Renal pelvis (tissue), 4 donors: ENCODE data around the gene TAS1R3. TPM values are rescaled to one million over a fixed set of nuclear protein-coding genes. Genes with fewer than 3 reads are reported as not detected.

Experiments used
- DNase-seq: peaks from one replicate; pipeline ENCODE4 v3.0.0-alpha.2; 2013
- polyA plus RNA-seq, 3 donors: library from polyadenylated mRNA; unstranded; fragments of 120-200 nt; gene quantifications; one replicate each; pipeline ENCODE4 v1.2.1, GENCODE V29; 2013; ENCODE audit not compliant: insufficient read length in 3 of 3

The TAS1R3 gene
- polyA plus RNA-seq, 3 donors, result 0.39 to 0.57 (median 0.49) TPM

DNA sequence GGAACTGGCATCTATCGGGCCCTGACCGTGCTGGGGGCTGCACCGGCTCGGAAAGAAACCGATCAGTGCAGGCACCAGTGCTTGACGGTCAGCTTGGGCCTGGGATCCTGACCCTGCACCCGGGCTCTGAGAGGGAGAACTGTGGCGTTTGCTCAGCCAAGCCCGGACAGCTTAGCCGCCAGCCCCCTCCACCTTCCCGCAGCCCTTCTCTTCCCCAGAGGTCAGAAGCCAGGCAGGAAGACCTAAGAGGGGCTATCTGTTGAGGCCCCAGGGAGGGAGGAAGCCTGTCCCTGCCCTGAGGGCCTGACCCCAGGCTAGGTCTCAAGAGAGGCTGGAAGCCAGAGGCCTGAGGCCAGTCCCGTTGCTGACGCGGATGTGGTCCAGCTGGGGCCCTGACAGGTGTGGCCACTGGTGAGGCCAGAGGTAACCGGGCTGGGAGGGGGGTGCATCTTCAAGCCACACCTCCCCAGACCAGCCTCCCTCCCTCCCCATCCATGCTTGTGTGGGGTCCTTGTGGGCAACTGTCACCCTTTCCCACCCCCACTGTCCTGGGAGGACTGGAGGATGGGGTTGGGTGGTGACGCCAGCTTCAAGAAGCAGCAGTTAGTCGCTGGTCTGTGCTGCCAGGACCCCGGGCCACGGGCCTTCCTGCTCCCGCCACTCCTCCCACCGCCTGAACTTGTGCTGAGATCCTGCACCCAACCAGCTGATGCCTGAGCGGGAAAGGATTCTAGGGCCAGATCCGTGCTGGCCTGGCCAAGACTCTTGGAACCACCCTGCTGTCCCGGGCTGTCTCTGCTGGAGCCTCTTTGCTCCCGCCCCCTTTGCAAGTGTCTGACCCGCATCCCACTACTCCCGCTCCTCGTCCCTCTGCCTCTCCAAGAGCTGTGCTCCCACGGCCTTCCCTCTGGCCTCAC, 20.7 kb downstream of the TAS1R3 start:
- DNase-seq, result no peak

DNA sequence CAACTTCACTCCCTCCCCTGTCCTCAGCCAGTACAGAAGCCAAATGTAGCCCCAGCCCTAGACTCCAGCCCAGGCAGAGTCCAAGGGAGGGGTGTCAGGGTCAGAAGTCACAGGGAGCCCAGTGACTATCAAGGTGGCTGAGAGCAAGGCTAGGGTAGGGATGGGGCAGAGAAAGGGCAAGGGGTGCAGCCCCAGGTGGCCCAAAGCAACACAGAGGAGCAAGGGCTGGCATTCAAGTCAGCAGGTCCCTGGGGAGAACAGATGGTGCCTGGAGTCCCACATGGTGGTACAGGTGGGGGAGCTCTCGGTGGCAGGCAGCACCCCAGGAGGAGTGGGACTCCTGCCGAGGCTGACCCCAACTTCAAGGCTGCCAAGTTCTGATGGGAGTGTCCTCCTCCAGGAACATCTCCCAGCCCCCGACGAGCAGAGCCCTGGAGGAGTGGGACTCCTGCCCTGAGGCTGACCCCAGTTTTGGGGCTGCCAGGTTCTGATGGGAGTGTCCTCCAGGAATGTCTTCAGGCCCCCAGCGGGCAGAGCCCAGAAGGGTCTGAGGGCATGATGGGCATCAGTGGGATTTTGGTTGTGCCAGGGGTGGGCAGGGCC, 21.8 kb downstream of the TAS1R3 start:
- DNase-seq, result no peak

DNA sequence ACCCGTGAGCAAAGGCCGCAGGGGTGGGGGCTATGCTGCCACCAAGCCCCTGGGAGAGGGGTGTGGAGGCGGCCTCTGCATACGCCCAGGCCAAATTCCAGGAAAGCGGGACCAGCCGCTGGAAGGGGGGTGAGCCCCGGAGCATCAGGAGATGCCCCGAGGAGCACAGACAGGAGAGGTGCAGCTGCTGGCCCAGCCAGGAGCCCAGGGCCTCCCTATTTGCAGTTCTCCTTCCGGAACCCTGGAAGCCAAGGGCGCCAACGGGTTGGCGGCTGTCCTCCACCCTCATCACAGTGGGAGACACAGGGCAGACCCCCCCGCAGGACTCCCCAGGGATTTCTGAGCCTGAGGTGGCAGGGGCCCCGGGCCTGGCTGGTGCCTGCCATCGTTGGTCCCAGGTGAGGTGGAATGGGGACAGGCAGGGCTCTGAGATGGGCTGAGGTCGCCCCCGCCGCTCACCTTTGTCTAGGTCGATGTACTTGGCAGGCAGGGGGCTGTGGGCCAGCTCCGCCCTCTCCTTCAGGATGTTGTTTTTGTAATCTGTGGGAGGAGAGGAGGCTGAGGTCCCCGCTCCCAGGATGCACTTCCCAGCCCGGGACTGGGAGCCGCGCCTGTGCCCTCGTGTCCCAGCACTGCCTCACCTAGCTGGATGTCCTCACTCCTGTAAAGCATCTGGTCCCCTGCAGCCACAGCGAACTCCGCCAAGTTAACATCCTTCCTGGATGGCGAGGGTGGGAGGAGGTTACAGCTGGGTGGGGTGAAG, 22.5 kb downstream of the TAS1R3 start:
- no peak for DNase-seq

DNA sequence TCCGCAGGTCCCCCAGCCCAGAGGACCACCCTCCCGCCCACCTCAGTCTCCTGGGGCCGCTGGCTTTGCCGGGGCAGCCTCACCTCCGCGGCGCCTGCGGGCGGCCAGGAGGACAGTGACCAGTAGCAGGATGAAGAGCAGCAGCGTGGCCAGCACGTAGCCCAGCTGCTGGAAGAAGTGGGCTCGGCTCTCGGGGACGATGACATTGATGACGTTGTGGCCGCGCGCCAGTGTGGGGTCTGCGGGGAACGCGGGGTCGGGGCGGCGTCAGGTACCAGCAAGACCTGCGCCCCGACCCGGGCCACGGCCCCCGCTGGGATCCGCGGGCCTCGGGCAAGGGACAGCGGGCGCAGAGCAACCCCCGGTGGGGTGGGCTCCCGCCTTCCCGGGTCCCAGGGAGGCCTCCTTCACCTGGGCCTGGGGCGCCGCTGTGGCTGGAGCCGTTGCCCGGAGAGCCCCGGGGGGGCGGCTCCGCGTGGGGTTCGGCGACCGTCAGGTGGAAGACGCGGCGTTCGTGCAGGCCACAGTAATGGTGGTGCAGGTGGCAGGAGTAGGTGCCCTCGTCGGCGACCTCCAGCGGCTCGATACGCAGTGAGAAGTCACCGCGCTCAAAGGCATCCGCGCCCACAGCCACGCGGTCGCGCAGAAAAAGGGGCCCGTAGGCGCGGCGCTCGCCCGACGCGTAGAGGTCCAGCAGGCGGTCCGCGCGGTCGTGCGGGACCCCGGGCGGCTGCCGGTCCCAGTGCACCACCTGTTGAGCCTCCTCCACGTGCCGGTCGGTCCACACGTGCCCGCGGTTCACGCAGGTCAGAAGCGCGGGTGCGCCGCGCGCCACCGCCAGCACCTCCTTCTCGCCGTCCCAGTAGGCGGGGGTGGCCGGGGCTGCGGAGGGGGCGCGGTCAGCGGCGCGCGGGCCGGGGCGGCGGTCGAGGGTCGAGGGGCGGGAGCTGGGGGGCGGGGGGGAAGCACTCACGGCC, 23.5 kb downstream of the TAS1R3 start:
- no peak for DNase-seq

DNA sequence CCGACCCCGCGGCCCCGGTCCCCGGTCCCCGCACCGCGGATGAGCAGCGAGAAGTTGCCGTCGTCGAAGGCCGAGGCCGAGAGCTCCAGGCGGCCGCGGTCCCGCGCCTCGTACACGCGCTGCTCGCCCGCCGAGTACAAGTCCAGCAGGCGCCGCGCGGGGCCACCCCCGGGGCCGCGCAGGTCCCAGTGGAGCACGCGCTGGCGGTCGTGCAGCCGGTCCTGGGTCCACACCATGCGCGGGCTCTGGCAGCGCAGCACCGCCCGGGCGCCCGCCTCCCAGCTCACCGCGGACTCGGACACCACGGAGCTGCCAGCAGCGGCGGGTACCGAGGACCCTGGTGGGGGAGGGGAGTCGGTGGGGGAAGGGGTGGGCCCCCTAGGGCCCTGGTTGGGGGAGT, 24.3 kb downstream of the TAS1R3 start:
- DNase-seq, result no peak

DNA sequence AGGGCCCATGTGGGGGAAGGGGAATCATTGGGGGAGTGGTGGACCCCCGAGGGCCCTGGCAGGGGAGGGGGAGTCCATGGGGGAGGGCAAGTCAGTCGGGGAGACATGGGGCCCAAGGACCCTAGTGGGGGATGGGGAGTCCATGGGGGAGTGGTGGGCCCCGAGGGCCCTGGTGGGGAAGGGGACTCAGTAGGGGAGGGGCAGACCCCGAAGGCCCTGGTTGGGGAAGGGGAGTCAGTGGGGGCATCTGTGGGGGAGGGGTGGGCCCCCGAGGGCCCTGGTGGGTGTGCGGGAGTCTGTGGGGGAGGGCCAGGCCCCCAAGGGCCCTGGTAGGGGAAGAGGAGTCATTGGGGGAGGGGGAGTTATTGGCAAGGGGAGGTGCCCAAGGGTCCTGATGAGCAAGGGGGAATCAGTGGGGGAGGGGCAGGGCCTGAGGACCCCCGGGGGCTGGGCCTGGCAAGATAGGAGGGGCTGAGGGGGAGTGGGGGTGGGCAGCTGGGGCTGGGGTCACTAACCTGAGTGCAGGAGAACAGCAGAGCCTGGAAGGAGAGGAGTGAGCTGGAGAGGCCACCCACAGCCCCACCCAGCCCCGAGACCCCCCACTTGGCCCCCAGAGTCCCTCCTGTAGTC, 25.2 kb downstream of the TAS1R3 start:
- no peak for DNase-seq

DNA sequence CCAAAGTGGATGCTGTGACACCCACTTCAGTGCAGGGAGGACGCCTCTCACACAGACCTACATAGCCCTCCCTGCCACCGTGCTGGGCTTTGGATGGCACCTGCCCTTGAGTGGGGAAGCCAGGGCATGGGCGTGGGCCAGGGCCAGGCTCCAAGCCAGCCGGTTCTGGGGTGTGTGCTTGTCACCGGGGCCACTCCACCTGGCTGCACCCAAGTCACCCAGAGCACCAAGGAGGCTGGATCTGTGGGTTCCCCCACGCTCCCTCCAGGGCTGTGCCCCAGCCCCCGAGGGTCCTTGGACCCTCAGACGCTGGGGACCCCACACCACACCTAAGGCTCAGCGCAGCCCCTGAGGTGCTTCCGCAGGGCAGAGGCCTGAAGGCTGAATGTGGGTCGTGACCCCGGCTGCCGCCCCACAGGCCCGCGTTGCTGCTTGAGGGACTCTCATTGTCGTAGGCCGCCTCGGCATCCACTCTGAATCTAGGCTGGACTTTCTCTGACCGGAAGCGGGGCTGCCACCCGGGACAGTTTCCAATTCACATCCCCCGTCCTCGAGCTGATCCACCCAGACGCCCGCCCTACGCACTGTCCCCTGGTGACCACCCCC, 25.8 kb downstream of the TAS1R3 start:
- no peak for DNase-seq

DNA sequence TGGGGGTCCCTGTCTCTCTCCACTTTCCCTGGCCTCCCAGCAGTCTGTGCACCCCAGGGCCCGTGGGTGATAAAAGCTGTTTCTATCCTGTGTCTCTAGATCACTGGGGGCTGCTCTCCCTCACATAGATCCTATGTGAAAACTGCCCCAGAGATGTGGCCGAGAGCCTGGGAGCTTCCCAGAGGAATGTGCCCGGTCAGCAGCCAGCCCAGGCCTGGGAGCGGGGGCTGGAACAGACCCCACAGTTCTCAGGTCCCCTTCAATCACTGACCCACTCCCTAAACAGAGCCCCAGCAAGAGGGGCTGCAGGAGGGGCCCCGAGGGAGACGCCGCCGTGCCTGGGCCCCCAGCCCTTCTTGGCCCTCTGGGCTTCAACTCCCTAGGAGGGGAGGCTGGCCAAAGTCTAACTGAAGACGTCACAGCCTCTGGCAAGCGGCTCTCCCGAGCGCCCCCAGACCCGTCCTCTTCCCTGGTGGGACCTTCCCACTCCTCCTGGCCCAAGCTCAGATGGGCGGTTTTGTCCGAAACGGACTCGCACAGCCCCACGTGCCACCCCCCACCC, 26.9 kb downstream of the TAS1R3 start:
- DNase-seq, result no peak

DNA sequence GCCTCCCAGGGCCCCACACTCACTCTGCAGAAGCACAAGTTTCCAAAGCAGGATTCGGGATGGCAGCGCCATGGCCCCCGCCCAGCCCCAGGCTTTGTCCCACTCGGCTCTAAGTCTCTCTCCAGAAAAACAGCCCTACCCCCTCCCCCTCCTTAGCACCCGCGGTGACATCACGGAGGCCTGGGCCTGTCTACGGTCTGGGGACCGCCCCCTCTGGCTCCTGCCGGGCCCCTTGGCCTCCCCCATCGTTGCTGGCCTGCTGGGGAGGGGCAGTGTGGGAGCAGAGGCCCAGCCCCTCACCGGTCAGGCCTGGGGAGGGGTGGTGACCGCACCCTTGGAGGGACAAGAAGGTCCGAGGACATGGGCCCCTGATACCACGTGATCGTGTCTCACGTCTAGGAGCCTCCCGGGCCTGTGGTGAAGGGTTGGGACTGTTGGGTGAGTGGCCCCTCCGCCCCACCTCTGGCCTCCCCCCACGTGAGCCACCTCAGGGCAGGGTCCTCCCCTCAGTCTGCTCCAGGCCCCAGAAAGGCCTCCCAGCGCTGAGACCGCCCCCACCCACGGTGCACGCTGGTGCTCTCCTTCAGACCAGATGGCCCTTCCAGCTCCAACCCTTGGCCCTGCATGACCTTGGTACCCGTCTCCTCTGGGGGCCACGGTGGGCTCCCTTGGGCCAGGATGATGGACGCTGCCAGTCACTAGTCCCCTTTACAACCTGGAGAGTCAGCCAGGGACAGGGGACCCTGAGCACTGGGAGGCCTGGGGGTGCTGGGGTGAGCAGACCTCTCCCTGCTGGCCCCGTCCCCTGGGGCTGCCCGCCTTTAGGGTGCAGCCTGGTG, 27.6 kb downstream of the TAS1R3 start, which contains the start of gene MXRA8:
Gene MXRA8 (minus strand): TSS at position 123 of the 839 bp plus-strand sequence. CDS start 51 bp downstream, at position 72.
- peak; percentile 72 for DNase-seq

DNA sequence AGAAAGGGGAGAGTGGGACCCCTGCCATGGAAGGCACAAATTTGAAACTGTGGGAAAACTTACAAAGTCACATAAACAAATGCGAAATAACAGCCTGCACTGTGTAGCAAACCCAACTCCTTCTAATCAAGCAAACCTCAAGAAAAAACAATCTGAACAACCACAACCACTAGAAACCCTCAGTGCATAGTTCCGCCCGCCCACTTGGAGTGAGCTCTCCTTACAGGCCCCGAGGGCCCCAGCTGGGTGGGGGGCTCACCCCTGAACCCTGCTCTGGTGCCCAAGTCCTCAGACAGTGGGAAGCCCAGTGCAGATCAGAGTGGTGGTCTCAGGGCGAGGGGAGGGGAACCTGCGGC, 28.2 kb downstream of the TAS1R3 start:
- no peak for DNase-seq

DNA sequence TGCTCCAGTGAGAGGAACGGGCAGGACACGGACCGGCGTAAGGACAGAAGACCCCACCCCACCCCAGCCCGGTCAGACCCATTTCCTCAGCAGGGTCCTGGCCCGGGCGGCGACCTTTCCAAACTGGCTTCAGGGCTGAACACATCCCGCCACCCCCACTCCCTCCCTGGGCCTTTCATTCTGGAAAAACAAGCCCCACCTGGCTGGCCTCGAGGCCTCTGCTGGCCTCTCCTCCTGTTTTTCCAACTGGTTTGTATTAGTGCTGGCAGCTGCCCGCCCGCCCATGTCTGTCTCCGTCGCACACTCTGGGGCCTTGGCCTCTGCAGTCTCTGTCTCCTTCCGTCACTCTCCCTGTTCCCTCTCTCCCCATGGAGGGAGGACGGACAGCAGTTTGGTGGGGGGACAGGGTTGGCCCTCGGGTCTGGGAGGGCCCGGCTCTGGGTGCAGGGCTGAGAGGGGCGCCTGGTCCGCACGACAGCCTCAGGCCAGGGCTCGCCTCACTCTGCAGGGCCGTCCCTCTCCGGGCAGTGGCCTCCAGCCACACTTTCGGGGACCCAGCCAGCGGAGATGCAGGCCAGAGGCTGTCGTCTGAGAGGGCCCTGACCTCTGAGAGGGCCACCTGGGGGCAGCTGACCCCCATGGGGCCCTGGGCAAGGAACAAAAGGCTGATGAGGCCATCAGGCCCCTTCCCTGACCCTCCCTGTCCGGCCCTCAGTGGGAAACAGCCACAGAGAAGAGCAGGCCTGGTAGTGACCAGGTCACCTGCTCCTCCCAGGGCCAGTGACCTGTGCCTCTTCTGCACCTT, 28.8 kb downstream of the TAS1R3 start:
- no peak for DNase-seq

DNA sequence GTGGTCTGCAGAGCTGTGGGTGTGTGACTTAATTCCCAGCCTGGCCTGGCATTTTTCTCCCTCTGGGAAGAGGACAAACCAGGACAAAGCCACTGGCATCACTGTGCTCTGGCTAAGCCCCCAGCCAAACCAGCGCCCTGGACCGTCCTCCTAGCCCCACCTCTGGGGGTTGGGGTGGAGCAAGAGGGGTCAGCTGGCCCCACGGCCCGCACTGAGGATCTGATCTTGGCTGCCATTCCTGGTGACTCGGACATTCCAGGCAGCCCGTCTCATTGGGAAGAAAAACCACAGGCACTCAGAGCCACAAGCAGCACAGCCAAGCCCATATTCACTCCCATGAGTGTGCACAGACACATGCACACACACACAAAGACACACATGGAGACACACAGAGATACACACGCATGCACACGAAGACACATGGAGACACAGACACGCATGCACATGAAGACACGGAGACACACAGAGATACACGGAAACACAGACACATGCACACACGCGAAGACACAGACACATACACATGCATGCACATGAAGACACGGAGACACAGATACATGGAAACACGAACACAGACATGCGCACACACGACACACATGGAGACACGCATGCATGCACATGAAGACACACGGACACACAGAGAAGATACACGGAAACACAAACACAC, 29.6 kb downstream of the TAS1R3 start:
- DNase-seq, result no peak

DNA sequence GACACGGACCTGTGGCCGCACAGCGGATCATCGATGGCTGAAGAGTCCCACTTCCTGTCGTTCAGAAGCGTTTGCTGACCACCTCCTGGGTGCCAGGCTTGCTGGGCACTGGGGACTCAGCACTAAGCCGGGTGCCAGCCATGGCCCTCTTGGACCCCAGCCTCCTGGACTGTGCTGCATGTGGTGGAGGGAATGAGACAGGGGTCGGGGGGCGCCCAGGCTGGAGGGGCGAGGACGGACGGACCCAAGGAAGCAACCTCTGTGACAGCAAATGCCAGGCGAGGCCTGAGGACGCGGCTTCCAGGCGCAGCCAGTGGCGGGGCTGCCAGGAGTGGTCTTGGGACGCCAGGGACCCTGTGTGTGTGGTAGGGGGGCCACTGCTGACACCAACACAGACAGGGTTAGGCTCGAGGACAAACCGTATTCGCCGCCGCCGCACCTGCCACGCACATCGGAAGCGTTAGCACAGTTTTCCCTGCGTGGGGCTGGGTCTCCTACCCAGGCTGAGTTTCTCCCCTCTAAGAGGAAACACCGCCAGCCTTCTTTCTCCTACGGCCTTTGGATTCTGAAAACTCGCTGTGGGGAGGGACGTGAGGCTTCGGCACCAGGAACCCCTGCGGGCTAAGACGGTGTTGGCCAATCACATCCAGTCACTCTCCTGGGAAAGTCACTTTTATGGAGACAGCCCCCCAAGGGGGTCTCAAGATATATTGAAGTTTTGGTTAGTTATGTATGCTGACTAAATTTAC, 30.3 kb downstream of the TAS1R3 start:
- no peak for DNase-seq

DNA sequence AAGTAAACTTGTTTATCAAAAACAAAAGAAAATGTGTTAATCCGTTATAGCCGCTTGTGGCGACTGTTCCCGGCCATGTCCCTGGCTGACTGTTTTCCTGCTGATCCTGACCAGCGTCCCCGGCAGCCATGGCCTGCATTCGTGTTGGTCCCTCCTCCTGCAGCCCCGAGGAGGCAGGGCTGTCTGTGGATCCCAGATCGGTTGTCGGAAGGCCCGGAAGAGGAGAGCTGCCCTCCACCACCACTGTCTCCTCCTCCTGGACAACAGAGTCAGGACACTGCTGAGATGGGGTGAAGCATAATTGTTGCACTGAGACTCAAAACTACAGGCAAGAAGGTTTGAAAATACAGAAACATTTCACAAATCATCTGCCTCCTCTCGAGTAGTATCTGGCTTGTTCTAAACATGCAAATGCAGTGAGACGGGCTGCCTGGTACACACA, 30.9 kb downstream of the TAS1R3 start:
- no peak for DNase-seq

DNA sequence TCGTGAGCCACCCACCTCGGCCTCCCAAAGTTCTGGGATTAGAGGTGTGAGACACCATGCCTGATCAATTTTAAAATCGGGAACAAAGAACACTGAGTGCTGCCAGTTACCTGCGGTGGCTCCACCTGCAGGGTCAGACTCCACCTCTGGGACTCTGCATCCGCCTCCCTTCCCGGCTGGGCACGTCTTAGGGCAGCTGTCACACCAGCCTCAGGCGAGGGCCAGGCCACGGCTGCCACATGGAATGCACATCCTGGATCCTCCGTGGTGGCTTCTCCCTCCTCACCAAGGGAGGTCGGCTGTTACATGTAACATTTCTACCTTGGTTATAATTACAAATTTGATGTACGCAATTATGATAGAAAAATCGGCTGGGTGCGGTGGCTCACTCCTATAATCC, 33.2 kb downstream of the TAS1R3 start:
- no peak for DNase-seq

DNA sequence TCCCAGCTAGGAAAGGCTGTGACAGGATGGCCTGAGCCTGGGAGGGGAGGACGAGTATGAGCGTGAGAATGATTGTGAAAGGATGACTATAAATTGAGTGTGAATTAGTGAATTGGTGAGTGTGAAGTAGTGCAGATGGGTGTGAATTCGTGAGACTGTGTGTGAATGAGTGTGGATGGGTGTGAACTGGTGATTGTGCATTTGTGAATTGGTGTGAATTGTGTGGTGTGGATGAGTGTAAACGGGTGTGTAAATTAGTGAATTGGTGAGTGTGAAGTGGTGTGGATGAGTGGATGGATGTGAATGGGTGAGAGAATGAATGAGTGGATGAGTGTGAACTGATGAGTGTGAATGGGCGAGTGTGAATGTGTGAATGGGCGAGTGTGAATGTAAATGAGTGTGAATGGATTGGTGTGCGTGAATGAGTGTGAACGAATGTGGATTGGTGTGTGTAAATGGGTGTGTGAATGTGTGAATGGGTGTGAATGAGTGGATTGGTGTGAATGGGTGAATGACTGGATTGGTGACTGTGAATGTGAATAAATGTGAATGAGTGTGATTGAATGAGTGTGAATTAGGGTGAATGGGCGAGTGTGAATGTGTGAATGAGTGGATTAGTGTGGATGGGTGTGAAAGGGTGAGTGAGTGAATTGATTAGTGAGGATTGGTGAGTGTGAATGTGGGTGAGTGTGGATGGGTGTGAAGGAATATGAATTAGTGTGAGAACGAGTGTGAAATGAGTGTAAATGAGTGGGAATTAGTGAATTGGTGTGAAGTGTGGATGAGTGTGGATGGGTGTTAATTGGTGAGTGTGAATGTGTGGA, 35.0 kb downstream of the TAS1R3 start:
- no peak for DNase-seq
